Muscle of leg (tissue), 11 donors: ENCODE measurements around the gene RBL1. TPM values are rescaled to one million over a fixed set of nuclear protein-coding genes. Genes with fewer than 3 reads are reported as not detected.
"Not testable (repeated sequence)": the region's sequence is repeated elsewhere in the genome, so short reads cannot be mapped to it uniquely, and the experiment has no call there.

ENCODE experiments used
- DNase-seq: peaks from one replicate; pipeline ENCODE4 v3.0.0; 2013
- H3K27ac ChIP-seq: one replicate; pipeline ENCODE4 v1.5.1; 2013; ENCODE audit warnings: mild to moderate bottlenecking, low read length, control low read depth
- H3K27me3 ChIP-seq: one replicate; pipeline ENCODE4 v1.6.1; 2013; ENCODE audit warnings: low read length; ENCODE audit not compliant: control insufficient read depth, insufficient read depth
- H3K36me3 ChIP-seq: one replicate; pipeline ENCODE4 v1.6.1; 2013; ENCODE audit warnings: low read length; ENCODE audit not compliant: control insufficient read depth, insufficient read depth
- H3K4me1 ChIP-seq: one replicate; pipeline ENCODE4 v1.6.1; 2013; ENCODE audit warnings: low read length; ENCODE audit not compliant: control insufficient read depth, insufficient read depth
- H3K4me3 ChIP-seq: one replicate; pipeline ENCODE4 v1.5.1; 2013; ENCODE audit warnings: low read length, control low read depth
- H3K9me3 ChIP-seq: replicated peaks from 2 replicates; pipeline ENCODE4 v1.6.1; 2013; ENCODE audit warnings: low read depth, low read length; ENCODE audit not compliant: control insufficient read depth
- WGBS: methylation state at CpG from one replicate; pipeline ENCODE4 v1.1.5; 2013; ENCODE audit warnings: missing lambda C conversion rate; ENCODE audit not compliant: insufficient coverage; 5-methylcytosine and 5-hydroxymethylcytosine counted together
- polyA plus RNA-seq, 8 donors: library from polyadenylated mRNA; unstranded; fragments of 120-200 nt; gene quantifications; one replicate each; pipeline versions ENCODE4 v1.2.1 to v1.2.3, GENCODE V29; 2013; ENCODE audit warnings: inconsistent platforms in 1 of 8, low replicate concordance in 1 of 8; ENCODE audit not compliant: insufficient read length in 8 of 8, insufficient read depth in 1 of 8
- total RNA-seq: library from RNA; stranded (reverse); fragments of 120-200 nt; gene quantifications from one replicate; pipeline ENCODE4 v1.2.4, GENCODE V29; 2013

RBL1 gene
- total and polyA plus RNA-seq, 9 donors, result 4.9 to 10.8 (median 8.0) TPM

GRCh38 chr20:37042986-37043972 lies 52.5 kb downstream of the RBL1 start:
- no peaks in the 10 kb centered on the region for H3K9me3 ChIP-seq
- no peaks in the 10 kb centered on the region for H3K27me3 ChIP-seq
- 96% methylated on average over 4 of the region's 17 CpGs for WGBS
- no peaks in the 10 kb centered on the region for H3K4me1 ChIP-seq
- H3K36me3 ChIP-seq, result peaks cover 19% of the 10 kb centered on the region
- DNase-seq, result no peak
- H3K27ac ChIP-seq, result no peak overlapping the region
- no peak overlapping the region for H3K4me3 ChIP-seq

GRCh38 chr20:37039366-37039765 lies 56.4 kb downstream of the RBL1 start:
- WGBS, result no CpG with 5 or more reads among the region's 2 CpGs
- not testable (repeated sequence) for H3K27ac ChIP-seq, H3K4me3 ChIP-seq, H3K4me1 ChIP-seq, DNase-seq, H3K27me3 ChIP-seq, H3K9me3 ChIP-seq
- peaks cover 17% of the 10 kb centered on the region for H3K36me3 ChIP-seq

DNA sequence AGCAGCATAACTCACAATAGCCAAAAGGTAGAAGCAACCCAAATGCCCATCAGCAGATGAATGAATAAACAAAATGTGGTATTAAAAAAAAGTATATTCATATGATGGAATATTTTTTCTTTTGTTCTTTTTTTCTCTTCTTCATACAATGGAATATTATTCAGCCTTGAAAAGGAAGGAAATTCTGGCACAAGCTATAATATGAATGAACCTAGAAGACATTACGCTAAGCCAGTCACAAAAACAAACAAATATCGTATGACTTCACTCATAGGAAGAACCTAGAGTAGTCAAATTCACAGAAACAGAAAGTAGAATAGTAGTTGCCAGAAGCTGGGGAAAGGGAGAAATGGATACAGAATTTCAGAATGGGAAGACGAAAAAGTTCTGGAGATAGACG lies 63.7 kb downstream of the RBL1 start:
- Histone ChIP-seq H3K9me3 (no peaks in the 10 kb centered on the region), H3K36me3 (peaks cover 16% of the 10 kb centered on the region)

DNA sequence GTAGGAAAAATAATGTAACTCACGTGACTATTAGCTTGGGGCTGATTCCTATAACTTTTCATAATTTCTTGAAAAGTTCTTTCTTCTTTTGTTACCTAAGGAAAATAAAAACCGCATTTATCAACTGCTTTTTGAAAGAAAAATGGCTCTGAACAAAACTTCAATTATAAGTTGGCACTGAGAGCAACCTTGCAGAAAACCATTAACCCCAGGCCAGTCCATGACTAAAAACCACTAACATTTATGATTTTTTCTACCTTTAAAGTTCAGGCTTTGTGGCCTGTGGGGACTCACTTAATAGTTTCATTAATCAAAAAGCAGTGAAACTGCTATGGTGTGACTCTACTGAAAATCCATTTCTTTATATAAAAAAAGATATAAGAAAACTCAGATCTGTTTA lies 75.2 kb downstream of the RBL1 start:
- Histone ChIP-seq H3K4me1 (no peaks in the 10 kb centered on the region), H3K27ac (no peak overlapping the region), H3K4me3 (no peak overlapping the region), H3K9me3 (no peaks in the 10 kb centered on the region), H3K27me3 (no peaks in the 10 kb centered on the region), H3K36me3 (peaks cover 20% of the 10 kb centered on the region)
- no peak for DNase-seq
- WGBS, result no CpG with 5 or more reads among the region's 2 CpGs

More for the DNA sequence above, 63.7 kb downstream of the RBL1 start:
- DNase-seq, result no peak
- no peaks in the 10 kb centered on the region for H3K4me1 ChIP-seq
- no peaks in the 10 kb centered on the region for H3K27me3 ChIP-seq
- H3K27ac ChIP-seq, result no peak overlapping the region
- no peak overlapping the region for H3K4me3 ChIP-seq
- no CpG with 5 or more reads among the region's 4 CpGs for WGBS

DNA sequence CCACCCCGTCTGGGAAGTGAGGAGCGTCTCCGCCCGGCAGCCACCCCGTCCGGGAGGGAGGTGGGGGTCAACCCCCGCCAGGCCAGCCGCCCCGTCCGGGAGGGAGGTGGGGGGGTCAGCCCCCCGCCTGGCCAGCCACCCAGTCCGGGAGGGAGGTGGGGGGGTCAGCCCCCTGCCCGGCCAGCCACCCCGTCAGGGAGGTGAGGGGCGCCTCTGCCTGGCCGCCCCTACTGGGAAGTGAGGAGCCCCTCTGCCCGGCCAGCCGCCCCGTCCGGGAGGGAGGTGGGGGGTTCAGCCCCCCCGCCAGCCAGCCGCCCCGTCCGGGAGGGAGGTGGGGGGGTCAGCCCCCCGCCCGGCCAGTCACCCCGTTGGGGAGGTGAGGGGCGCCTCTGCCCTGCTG lies 83.2 kb downstream of the RBL1 start:
- not testable (repeated sequence) for H3K4me3 ChIP-seq, H3K36me3 ChIP-seq, H3K9me3 ChIP-seq, DNase-seq, H3K27me3 ChIP-seq, H3K27ac ChIP-seq, H3K4me1 ChIP-seq
- 92% methylated on average over 10 of the region's 28 CpGs for WGBS

DNA sequence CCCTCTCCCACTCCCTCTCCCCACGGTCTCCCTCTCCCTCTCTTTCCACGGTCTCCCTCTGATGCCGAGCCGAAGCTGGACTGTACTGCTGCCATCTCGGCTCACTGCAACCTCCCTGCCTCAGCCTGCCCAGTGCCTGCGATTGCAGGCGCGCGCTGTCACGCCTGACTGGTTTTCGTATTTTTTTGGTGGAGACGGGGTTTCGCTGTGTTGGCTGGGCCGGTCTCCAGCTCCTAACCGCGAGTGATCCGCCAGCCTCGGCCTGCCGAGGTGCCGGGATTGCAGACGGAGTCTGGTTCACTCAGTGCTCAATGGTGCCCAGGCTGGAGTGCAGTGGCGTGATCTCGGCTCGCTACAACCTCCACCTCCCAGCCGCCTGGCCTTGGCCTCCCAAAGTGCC lies 83.9 kb downstream of the RBL1 start:
- H3K27me3 ChIP-seq, result not testable (repeated sequence)
- WGBS, result 98% methylated on average over 17 of the region's 25 CpGs

DNA sequence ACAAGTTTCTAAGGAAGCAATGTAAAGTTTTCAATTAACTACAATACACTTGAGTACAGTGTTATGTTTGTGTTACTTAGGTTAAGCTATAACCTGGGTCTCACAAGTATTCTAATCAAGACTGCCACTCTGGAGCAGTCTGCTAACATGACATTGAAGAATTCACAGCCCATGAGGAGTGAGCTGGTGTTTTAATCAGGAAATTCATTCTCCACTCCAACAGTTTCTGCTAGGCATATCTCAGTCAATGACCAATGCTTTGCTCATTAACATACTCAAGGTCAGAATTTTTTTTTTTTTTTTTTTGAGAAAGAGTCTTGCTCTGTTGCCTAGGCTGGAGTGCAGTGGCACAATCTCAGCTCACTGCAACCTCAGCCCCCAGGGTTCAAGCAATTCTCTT lies 84.7 kb downstream of the RBL1 start:
- Histone ChIP-seq H3K9me3 (no peaks in the 10 kb centered on the region), H3K36me3 (peaks cover 5% of the 10 kb centered on the region), H3K27me3 (no peaks in the 10 kb centered on the region), H3K4me3 (no peak overlapping the region), H3K27ac (no peak overlapping the region), H3K4me1 (no peaks in the 10 kb centered on the region)
- DNase-seq, result no peak

More for the DNA sequence above, 83.9 kb downstream of the RBL1 start:
- H3K9me3 ChIP-seq, H3K27ac ChIP-seq, H3K4me3 ChIP-seq, H3K36me3 ChIP-seq, H3K4me1 ChIP-seq, DNase-seq: not testable (repeated sequence)

DNA sequence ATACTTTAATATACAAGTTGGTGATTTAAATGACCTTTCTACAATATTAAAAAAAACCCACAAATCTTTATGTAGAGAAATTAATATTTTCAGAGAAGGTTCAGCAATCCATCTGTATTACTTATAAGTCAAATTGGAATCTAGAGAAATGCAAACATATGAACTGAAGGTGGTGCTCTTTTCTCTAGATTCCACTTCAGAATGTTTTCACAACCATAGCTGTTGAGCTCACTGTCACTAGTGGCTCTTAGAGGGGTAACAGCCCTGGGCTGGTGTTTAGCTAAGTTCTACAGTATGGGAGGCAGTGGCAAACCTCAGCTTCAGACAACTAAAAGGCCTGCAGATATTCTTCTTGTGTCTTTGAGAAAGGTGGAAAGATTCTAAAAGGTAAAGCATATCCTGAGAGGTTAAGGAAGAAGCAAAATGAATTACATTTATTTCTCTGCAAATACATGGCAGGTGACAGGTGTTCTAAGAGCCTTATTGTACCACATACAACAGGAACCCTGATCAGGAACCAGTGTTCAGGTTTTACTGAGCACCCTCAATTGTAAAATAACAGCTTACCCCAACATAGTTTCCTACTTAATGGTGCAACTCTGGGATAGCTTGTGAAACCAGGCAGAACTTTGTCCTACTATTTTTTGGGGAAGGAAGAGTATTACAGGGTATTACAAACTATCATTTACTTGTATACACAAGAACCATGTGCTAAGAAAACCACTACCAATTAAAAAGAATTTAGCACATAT lies 87.7 kb downstream of the RBL1 start:
- H3K4me1 ChIP-seq, result no peaks in the 10 kb centered on the region

GRCh38 chr20:37005062-37005942 lies 90.5 kb downstream of the RBL1 start:
- 95% methylated on average over 3 of the region's 11 CpGs for WGBS
- H3K4me1 ChIP-seq, H3K27me3 ChIP-seq, H3K9me3 ChIP-seq, H3K4me3 ChIP-seq: not testable (repeated sequence)
- peak; percentile 79 for DNase-seq
- Histone ChIP-seq H3K27ac (peak overlapping the region; percentile 51), H3K36me3 (peaks cover 12% of the 10 kb centered on the region)

More for the DNA sequence above, 87.7 kb downstream of the RBL1 start:
- no peaks in the 10 kb centered on the region for H3K27me3 ChIP-seq
- DNase-seq, result peak; percentile 41
- peak overlapping the region; percentile 35 for H3K27ac ChIP-seq
- H3K4me3 ChIP-seq, result no peak overlapping the region
- H3K36me3 ChIP-seq, result peaks cover 10% of the 10 kb centered on the region
- H3K9me3 ChIP-seq, result no peaks in the 10 kb centered on the region

GRCh38 chr20:37001634-37002033 lies 94.2 kb downstream of the RBL1 start:
- not testable (repeated sequence) for H3K27ac ChIP-seq, H3K9me3 ChIP-seq, H3K27me3 ChIP-seq, DNase-seq, H3K4me3 ChIP-seq, H3K4me1 ChIP-seq, H3K36me3 ChIP-seq
- WGBS, result 100% methylated on average over 1 of the region's 2 CpGs
